ENCODE data around the gene MARCHF5.

The MARCHF5 gene

DNA sequence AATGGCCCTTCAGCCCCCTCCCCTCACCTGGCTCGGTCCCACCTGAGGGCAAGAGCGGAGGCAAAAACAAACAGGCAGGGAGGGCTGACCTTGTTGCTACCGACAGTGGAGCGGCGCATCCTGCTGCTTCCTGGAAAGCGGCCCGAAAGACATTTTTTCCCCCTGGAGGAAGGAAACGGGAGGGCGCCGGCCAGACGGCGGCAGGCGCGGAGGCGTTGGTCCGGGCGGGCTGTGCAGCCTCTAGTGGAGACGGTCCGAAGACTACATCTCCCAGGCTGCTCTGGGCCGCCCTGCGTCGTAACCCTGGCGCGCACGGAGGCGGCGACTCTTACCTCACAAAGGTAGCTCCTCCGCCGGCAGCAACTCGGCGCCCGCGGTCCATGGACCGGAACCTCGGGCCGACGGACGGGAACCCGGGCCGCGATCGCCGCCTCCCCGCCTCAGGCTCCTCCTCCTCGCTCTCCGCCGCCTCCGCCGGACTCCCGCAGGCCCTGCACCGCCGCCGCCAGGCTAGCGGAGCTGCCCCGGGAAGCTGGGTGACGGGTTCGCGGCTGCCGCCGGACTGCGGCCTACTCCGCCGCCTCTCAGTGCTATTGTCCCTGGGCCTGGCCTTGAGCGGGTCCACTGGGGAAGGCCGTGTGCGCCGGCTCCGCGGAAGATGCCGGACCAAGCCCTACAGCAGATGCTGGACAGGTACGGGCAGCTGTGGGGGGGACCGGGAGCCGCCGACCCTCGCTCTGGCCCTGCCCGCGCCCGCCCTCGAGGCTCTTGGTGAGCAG is at the start of gene MARCHF5, which contains the start of gene CPEB3:
Gene MARCHF5, plus strand, starts transcription at position 331 of the 779 bp plus-strand sequence. Its CDS starts 328 bp downstream, at position 659.
Gene CPEB3, minus strand, starts transcription at position 242 of the 779 bp plus-strand sequence. CDS start 50,728 bp downstream, outside the sequence.
- DNase-seq: peak; percentile 80

- DNase-seq: no peak
These were observed 49.5 kb upstream of the MARCHF5 start for GRCh38 chr10:92241501-92241900.

DNA sequence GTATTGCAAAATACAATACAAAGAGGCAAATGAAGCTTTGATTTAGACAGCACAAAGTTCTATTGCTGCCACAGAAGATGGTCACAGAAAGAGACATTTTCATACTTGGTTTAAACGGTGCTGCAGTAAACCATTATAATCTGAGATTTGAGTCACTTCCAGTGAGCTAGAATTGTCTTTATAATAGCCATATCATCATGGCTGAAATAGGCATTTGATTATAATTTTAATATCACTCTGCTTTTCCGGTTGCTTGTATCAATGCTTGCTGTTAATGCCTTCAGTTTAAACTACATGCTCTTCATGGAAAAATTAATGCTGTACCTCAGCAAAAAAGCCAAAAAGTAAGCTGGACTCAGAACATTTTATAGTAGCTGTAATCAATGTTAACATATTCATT is 48.6 kb upstream of the MARCHF5 start:
- no peak for DNase-seq

- no peak for DNase-seq
These were observed 47.9 kb upstream of the MARCHF5 start for GRCh38 chr10:92242910-92243671.

DNA sequence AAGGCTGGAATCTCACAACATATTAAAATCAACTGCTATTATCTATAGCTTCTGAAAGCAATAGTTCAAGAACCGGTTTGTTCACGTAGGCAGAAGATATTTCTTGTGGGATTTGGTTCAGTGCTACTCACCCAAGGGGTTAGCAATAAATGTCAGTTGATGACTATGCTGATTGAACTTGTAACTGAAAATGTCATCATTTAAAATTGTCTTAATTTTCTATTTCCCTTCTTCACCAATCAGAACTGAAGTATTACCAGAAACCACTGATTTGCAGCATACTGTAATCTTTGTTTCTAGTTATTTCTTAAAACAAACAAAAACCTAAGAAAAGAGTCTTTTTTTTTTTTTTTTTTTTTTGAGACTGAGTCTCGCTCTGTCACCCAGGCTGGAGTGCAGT is 46.2 kb upstream of the MARCHF5 start:
- no peak for DNase-seq

DNA sequence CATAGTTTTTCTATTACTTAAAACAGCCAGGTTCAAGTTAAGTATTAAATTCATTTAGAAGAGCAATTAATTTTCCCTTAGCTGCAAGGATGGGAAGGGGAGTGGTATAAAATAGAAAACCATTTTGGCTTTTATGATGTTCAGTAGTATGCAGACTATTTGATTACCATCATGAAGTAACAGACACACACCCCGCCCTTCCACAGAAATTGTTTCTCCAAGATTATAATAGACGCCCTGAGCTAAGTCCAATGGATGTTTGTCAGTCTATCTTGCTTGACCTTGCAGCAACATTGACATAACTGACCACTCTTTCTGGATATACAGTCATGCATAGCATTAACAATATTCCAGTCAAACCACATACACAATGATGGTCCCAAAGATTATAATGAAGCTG is 42.4 kb upstream of the MARCHF5 start:
- no peak for DNase-seq

- DNase-seq: no peak
These were observed 27.6 kb upstream of the MARCHF5 start for GRCh38 chr10:92263396-92263795.

DNA sequence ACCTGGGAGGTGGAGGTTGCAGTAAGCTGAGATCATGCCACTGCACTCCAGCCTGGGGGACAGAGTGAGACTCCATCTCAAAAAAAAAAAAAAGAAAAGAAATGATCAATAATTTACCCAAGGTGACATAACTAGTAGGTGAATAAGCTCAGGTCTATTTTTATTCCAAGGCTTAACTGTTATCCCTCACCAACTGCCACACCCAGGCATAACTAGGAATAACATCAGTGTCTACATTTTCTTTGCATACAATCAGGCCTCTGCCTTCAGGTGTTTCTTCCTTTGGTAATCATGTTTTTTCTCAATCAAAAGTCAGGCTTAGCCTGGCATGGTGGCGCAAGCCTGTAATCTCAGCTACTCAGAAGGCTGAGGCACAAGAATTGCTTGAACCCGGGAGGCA is 26.7 kb upstream of the MARCHF5 start:
- DNase-seq: no peak

DNA sequence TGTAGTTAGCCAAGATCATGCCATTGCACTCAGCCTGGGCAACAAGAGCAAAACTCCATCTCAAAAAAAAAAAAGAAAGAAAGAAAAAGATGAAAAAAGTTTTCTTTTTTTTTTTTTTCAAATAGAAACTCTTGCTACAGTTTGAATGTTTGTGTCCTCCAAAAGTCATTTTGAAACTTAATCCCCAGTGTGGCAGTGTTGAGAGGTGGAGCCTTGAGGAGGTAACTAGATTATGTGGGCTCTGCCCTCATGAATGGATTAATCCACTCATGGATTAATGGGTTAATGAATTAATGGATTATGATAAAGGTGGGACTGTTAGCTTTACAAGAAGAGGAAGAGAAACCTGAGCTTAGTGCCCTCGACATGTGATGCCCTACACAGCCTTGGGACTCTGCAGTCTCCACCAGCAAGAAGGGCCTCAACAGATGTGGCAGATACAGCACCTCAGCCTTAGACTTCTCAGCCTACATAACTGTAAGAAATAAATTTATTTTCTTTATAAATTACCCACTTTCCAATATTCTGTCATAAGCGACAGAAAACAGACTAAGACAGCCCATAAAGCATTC is 25.2 kb upstream of the MARCHF5 start:
- DNase-seq: no peak

GRCh38 chr10:92267343-92267742 is 23.6 kb upstream of the MARCHF5 start:
- DNase-seq: no peak

GRCh38 chr10:92268748-92269147 is 22.2 kb upstream of the MARCHF5 start:
- no peak for DNase-seq

DNA sequence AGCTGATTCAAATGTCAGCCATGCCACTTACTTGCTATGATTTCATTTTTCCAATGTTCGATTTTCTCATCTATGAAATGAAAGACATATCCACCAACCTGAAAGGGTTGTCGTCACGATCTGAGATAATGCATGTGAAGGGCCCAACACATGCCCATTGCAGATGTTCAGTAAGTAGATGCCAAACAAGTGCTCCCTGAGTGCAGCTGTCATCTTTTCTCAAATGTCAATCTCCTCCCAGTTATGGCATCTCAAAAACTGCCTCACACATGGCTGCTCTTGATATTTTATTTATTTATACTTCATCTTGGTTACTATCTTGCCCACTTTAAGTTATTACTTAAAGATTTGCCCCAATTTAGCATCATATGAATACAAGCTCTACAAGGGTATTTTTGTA is 16.9 kb upstream of the MARCHF5 start:
- no peak for DNase-seq

GRCh38 chr10:92278996-92279696 is 11.8 kb upstream of the MARCHF5 start:
- no peak for DNase-seq

DNA sequence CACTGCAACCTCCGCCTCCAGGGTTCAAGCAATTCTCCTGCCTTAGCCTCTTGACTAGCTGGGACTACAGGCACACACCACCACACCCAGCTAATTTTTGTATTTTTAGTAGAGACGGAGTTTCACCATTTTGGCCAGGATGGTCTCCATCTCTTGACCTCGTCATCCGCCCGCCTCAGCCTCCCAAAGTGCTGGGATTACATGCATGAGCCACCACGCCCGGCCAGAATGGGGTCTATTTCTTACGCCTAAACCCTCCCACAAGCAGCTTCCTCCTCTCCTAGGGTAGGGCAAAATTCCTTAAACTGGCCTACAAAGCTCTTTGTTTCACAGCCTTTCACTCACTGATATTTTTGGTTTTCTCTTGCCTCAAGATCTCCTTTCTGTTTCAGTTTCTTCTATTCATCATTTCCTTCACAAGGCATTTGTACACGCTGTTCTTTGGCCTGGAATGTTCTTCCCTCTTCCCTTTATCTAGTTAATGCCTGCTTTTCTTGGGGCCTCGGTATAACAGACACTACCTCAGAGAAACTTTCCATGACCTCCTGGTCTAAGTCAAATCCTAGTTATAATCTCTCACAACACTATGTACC is 6.8 kb upstream of the MARCHF5 start:
- DNase-seq: no peak

GRCh38 chr10:92290076-92290836 is 711 bp upstream of the MARCHF5 start:
- DNase-seq: no peak

DNA sequence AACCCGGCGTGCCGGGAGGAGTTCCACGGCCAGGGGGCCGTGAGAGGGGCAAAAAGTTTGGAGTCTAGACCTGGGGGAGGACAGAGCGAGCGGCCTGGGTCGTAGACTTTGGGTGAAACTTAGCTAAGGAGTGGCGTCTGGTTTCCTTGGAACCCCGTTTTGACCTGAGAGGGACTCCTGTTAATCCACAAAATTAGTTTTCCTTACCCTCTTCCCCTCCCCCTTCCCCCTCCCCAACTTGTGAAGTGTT is 574 bp downstream of the MARCHF5 start:
- no peak for DNase-seq

GRCh38 chr10:92291921-92292845 is 1.2 kb downstream of the MARCHF5 start:
- DNase-seq: no peak

- no peak for DNase-seq
These were observed 7.5 kb downstream of the MARCHF5 start for GRCh38 chr10:92298487-92298886.

- no peak for DNase-seq
These were observed 12.1 kb downstream of the MARCHF5 start for GRCh38 chr10:92303096-92303495.

- no peak for DNase-seq
These were observed 13.1 kb downstream of the MARCHF5 start for GRCh38 chr10:92304061-92304460.
